ENCODE measurements around the gene PWWP2B.

Gene PWWP2B

DNA sequence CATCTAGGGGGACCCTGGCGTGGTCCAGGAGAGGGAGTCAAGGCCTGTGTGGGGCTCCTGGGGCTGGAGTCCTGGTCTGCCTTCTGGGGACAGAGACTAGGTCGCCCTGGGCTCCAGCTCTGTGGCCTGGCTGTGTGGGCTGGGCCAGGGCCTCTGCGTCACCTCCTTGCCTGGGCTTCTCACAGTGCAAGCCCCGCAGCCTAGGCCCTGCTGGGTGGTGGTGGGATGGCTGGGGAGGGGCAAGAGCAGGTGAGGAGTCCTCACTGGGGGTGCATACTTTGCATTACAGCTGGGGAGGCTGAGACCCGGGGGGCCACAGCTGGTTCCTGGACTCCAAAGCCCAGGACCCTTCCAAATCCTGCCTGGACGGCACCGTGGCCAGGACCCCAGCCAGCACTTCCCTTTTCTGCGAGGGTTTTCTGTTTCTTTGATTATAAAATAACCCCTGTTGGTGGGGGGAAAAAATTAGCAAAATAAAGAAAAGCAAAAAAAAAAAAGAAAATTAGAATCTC is 23.5 kb downstream of the PWWP2B start:
- no peak for DNase-seq

DNA sequence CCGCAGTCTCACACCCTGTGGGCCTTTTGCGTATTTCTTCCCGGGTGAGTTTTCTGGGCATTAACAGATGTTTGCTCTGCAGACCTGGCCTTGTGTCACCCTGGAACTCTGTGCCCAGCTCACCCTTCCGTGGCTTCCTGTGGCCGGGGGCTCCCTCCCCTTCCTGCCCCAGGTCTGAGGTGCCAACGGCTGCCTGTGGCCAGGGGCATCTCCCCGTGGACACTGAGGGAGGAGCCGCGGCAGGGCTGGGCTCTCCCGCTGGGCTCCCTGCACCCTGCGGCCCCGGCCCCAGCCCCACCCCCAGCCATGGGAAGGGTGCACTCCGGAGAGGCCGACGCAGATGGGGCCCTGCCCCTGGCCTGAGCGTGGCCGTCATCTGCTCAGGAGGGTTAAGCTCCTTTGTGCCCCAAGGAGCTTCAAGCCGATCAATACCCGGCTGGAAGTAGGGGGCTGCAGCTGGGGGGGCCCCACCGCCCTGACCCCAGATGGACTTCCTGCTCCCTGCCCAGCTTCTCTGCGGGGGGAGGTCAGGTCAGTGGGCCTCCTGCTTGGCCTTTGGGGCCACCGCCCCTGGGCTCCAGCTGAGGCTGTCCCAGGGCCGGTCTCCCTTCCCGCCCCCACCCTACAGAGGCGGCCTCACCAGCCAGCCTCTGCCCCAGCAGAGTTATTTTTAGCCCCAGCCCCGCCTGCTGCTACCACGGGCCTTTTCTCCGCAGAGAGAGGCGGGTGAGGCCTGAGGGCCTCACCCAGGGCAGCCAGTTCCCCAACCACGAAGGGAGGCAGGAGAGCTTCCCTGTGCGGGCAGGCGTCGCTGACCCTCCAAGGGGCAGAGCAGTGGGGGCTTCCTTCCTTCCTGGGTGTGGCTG is 24.2 kb downstream of the PWWP2B start:
- DNase-seq, result no peak

DNA sequence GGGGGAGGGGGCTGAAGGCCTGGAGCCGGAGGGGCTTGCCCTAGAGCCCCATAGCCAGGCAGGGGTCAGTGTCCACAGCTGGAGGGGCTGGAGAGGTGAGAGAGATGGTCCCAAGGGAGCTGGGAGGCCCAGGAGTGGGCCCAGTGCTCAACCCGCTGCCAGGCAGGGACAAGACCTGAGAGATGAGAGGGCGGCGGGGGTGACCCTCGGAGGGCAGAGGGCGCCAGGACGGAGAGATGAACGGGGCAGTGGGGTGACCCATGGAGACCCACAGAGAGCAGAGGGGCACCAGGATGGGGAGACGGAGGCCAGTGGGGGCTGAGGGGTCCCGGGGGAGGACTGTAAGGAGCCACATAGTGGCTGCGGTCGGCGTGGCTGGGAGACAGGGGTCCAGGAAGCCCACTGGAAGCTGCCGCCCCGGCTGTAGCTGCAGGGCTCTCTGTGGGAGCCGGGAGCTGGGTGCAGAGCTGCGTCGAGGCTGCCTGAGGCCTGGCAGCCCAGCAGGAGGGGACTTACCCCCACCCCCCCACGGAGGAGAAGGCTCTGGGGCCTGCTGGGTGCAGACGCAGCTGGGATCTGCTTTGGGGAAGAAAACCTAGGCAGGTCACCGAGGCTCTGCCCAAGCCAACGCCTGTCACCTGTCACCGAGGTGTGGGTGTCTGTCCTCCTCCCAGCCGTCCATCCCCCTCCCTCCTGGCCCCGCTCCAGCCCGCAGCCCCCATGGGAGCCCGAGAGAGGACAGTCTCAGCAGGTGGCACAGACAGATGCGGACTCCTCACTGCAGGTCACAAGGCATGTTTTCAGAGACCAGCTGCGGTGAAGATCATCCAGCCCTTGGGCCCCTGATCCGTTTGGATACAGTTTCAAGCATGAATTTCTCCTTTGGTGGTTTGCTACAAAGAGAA is 25.1 kb downstream of the PWWP2B start:
- DNase-seq, result no peak

DNA sequence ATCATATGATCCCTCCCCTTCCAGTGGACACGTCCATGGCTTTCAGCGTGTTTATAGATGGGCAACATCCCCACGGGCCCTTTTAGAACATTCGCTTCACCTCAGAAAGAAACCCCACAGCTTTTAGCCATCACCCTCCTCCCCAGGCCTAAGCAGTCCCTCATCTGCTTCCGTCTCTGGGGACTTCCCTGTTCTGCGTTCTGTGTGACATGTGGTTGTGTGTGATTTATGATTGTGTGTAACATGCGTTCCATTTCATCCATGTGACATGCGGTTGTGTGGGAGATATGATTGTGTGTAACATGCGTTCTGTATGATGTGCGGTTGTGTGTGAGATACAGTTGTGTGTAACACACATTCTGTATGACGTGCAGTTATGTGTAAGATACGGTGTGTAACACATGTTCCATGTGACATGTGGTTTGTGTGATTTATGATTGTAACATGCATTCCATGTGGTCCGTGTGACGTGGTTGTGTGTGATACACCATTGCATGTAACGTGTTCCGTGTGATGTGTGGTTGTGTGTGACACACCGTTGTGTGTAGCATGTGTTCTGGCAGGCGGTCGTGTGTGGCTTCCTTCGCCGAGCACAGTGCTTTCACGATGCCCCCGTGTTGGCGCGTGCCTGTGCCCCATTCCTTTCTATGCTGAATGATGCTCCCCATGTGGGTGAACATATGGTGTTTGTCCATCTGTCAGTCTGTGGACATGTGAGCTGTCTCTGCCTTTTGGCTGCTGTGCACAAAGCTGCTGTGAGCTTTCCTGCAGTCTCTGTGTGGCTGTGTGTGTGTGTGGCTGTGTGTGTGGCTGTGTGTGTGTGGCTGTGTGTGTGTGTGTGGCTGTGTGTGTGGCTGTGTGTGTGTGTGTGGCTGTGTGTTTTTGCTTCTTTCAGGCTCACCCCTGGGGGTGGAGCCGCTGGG is 26.2 kb downstream of the PWWP2B start:
- DNase-seq, result no peak

DNA sequence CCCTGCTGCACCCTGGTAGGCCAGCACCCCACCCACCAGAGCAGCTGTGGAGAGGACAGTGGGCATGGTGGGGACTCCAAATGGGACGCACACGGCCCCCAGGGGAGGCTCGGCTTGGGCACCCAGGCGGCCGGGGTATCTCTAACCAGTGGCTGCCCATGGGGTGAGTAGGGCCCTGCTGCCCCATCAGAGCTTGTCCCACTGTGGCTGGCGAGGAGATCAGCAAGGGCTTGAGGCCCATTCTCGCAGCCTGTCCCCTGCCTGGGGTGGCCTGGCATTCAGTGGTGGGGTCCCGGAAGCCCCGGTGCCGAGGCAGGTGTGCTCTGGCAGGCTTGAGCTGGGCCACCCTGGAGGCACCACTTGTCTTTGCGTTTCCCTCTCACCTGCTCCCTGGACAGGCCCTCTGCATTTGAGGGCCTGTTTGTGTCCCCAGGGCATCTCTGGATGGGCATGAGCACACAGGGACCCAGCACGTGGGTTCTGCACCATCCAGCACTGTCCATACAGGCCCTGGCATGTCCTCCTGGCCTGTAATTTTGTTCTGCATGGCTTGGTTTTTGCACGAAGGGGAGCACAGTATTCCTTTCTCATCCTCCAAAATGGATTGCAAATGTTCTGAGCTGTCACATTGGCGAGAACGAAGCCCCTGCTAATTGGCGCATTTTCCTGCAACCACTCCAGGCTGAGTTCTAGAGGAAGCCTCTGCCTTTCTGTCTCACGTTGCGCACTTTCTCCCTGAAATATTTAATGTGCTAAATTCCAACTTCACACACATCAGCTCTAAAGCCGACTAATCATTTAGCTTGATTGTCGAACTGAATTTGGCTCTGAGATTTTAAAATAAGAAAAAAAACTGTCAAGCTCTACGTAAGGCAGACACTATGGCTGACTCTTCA is 27.2 kb downstream of the PWWP2B start:
- DNase-seq, result no peak

DNA sequence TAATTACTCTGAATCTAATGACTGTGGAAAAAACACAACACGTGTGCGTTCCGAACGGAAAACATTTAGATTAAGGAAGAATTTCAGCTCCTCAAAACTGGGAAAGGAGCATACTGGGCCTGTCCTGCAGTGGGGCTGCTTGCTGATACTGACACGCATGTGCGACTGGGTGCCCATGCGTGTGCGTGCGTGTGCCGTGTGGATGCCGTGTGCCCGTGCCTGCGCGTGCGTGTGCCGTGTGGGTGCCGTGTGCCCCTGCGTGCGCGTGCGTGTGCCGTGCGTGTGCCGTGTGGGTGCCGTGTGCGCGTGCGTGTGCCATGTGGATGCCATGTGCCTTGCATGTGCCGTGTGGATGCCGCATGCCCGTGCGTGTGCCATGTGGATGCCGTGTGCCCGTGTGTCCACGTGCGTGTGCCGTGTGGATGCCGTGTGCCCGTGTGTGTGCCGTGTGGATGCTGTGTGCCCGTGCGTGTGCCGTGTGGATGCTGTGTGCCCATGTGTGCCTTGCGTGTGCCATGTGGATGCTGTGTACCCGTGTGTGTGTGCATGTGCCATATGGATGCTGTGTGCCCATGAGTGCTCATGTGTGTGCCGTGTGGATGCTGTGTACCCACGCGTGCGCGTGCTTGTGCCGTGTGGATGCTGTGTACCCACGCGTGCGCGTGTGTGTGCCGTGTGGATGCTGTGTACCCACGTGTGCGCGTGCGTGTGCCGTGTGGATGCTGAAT is 28.2 kb downstream of the PWWP2B start:
- DNase-seq, result no peak

DNA sequence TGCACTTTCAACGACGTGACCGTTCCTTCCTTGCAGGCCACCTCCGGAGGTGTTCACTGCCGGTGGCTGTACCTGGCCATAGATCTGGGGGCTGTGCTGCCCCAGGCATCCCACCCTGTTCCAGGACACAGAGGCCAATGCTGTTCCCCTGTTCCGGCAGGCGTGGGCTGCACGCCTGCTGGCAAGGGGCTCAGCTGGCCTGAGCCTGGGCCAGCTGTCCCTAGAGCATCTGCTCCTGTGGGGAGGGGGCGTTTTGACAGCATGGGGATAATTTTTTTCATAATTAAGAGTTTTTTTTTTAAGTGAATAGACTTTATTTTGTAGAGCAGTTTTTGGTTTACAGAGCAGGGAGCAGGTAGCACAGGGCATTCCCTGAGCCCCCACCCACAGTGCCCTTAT is 28.8 kb downstream of the PWWP2B start:
- DNase-seq, result no peak

DNA sequence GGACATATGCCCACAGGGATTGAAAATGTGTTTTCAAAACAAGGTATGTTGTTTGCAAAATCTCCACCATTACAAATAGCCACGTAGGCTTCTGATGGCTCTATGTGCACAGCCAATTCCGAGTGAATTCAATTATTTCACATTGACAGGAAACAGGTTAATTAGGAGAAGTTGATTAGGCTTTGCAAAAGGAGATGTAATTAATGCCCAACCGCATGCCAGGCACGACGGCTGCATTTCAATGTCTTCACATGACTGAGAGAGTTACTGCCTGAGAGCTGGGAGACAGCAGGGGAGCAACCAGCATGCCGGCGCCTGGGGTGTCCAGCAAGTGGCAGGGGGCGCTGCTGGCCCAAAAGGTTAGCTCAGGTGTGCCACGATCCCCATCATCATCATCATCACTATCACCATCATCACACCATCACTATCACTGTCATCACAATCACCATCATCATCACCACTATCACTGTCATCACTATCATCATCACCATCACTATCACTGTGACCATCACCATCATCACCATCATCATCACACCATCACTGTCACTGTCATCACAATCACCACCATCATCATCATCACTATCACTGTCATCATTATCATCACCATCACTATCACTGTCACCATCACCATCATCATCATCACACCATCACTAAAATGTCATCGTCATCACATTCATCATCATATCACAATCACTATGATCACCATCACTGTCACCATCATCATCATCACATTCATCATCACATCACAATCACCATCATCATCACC is 30.2 kb downstream of the PWWP2B start:
- no peak for DNase-seq

DNA sequence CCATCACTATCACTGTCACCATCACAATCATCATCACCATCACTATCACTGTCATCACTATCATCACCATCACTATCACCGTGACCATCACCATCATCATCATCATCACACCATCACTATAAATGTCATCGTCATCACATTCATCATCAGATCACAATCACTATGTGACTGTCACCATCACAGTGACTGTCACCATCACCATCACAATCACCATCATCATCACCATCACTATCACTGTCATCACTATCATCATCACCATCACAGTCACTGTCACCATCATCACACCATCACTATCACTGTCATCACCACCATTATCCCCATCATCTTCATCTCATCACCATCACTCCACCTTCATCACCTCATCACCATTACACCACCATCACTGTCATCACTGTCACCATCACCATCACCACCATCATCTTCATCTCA is 31.0 kb downstream of the PWWP2B start:
- no peak for DNase-seq

DNA sequence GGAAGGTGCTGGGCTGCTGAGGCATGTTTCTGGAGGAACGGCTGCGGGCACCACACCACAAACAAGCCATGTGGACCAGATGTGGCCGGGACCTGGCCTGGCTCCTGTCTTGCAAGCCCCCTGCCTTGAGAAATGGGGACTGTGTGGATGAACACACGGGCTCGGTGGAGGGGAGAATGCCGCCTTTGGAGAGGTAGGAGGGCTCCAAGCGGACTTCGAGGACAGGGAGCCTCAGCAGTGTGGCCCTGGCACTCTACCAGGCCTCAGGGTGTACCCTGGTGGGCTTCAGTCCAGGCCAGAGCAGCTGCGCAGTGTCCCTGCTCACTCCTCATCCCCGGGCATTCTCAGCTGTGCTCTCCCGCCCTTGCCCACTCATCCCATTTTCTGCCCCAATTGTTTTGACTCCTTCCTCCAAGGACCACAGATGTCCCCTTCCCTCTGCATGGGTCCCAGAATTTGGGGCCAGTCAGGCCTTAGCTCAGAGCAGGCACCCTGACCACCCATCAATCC is 31.5 kb downstream of the PWWP2B start:
- no peak for DNase-seq

DNA sequence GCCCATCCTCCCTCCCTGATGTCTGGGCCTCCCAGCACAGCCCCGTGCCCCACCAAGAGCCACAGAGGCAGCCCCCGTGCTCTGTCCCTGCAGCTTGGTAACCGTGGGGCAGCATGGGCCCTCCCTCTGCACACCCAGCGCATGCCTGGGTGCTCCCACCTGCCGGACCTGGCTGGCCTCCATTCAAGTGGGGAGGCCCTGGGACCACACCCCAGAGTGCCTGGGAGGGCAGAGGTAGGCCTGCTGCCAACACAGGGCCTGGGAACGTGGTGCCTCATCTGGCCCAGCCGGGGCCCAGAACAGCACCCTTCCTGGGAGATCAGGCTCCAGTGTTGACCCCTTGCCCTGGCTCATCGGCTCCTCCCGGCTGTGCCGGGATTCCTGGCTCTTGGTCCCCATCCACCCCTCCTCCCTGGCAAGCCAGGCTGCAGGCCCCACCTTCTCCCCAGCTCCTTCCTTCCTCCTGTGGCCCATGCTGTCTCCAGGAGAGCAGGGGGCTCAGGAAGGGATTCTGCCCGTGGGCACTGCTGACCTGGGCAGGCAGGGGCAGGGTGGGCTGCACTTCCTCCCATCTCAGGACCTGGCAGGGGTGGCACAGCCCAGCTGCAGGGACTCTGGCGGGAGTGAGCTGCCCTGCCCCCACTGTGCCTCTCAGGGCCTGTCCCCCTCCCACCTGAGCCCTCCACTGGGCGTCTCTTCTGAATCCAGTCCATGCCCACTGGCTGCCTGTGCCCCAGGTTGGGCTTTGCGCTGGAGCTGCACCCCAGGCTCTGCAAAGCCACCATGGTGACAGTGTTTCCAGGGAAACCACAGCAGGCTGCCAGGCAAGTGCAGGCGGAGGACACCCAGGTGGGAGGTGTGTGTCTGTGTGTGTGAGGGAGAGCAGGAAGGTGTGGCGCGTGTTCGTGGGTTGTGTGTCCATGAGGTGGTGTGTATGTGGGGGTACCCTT is 32.6 kb downstream of the PWWP2B start:
- DNase-seq, result no peak

DNA sequence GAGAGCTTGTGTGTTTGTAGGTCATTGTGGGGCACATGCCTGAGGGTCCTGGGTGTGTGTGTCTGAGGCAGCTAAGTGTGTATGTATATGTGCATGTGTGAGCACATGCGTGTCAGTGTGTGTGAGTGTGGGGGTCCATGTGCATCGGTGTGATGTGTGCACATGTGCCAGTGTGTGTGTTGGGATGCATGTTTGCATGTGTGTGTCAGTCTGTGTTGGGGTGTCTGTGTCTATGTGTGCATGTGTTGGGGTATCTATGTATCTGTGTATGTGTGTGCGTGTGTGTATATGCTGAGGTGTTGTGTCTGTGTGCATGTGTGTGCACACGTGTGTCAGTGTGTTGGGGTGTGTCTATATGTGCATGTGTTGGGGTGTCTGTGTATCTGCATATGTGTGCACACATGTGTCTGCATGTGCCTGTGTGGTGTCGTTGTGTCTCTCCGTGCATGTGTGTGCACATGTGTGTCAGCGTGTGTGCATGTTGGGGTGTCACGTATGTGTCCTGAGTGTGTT is 33.3 kb downstream of the PWWP2B start:
- no peak for DNase-seq

DNA sequence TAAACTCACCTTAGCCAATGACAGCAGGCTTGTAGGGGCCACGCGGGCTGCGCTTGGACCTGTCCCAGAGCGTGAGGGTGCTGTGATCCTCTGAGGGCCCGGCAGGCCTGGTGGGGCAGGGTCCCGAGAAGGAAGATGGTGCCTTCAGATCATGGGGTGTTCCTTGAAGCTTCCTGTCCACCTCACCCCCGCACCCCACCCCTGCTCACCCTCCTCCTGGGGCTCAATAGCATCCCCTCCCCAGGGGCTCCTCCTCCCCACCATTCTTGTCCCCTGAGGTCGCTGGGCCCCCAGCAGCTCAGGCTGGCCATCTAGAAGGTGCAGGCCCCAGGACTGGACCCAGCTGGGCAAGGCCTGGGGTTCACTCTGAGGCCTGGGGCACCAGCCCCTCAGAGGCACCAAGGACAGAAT is 33.9 kb downstream of the PWWP2B start:
- no peak for DNase-seq

DNA sequence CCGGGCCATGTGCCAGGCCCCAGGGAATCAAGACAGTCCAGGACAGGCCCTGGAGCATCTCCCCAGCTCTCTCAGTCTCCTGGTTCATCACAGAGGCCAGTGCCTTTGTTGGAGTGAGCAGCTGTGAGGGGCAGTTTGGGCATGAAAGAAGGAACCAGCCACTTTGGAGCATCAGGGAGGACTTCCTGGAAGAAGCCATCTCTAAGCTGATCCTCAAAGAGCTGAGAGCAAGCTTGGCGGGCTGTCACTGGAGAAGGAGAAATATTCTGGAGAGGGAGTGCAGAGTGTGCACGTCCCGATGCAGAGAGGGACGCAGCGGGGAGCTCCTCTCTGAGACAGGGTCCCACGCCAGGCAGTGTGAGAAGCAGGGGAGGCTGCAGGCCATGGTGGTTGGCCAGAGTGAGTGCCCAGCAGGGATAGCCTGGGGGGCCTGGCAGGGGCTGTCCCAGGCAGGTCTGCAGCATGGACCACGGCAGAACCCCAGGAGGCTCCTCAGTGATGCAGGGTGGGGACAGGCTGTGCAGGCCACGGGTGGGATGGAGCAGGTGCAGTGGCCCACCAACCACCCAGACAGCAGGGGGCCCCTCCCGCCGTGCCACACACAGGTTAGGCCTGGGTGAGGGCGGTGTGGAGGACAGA is 34.7 kb downstream of the PWWP2B start:
- no peak for DNase-seq

DNA sequence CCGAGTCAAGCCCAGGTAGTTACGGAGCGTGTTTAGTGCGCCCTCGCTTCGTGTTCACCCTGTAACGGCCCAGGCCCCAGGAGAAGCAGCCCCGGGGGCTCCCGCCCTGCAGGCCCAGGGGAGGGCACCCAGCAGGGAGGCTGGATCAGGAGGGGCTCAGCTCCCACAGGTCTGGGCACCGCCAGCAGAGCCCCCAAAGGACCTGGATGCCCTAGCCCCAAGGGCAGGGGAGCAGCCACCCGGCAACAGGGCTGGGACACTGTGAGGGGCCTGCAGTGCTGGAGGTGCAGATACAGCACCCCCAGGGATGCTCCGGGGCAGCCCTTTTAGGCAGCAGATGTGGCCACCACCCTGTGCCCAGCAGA is 35.2 kb downstream of the PWWP2B start:
- no peak for DNase-seq

DNA sequence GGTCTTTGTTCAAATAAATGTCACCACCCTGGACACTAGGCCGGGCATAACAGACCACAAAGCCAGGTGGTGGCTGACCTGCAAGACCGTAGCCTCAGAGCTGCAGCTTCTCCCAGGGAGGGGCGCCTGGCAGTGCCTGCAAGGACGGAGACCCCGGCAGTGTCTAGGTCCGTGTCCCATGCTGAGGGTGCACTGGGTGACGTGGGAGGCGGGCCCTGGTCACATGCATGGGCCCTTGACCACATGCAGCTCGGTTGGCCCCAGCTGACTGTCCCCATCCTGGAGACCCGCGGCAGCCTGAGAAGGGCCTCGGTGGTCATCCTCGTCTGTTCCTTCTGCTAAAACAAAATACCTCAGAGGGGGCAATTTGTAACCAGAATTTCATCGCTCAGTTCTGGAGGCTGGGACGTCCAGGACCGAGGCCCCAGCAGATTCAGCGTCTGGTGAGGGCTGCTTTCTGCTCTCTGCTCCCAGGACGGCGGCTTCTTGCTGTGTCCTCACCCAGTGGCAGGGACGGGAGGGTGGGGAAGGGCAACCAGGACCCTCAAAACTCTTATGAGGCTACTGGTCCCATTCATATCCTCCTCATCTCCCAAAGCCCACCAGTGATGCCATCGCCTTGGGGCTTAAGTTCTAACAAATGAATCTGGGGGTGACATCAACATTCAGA is 36.8 kb downstream of the PWWP2B start:
- DNase-seq, result no peak

DNA sequence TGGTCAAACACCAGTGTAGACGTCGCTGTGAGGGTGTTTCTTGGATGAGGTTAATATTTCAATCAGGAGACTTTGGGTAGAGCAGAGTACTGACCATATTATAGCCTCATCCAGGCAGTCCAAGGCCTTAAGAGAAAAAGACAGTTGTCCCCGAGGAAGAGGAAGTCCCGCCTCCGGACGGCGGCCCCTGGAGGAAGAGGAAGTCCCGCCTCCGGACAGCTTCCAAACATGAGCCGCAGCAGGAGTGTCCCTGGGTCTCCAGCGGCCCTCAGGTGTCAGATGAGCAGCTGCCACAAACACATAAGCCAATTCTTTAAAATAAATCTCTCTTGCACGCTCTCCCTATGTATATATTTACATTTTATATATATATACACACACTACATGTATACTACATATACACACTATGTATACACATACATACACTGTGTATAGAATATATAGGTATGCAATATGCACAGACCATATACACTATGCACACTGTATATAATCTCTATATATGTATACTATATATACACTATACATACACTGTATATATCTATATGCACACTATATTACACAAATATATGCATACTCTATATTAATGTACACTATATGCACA is 37.5 kb downstream of the PWWP2B start:
- DNase-seq, result no peak
